Measurements from ENCODE around the gene RDX.

RDX gene

GRCh38 chr11:110130642-110131238, 165.7 kb downstream of the RDX start:
- H3K27ac ChIP-seq, result no peak overlapping the region
- H3K4me3 ChIP-seq, result no peak overlapping the region
- TF ChIP-seq CTCF (IDR thresholded peaks at IDR 0.05), result no peak
- DNase-seq (ENCODE audit: low spot score), result no peak

GRCh38 chr11:110128161-110128560, 168.3 kb downstream of the RDX start:
- Histone ChIP-seq H3K27ac (no peak overlapping the region), H3K4me3 (no peak overlapping the region)
- no peak for DNase-seq (ENCODE audit: low spot score)
- TF ChIP-seq CTCF (IDR thresholded peaks at IDR 0.05), result no peak

- no peak overlapping the region for H3K27ac ChIP-seq
- H3K4me3 ChIP-seq, result no peak overlapping the region
- DNase-seq (ENCODE audit: low spot score), result no peak
- TF ChIP-seq CTCF (IDR thresholded peaks at IDR 0.05), result no peak
Measured at GRCh38 chr11:110126936-110127335, 169.5 kb downstream of the RDX start.

- no peak for TF ChIP-seq CTCF (IDR thresholded peaks at IDR 0.05)
- Histone ChIP-seq H3K27ac (no peak overlapping the region), H3K4me3 (no peak overlapping the region)
- DNase-seq (ENCODE audit: low spot score), result no peak
Measured at GRCh38 chr11:110125632-110126031, 170.8 kb downstream of the RDX start.
